Suprapubic skin (tissue), 4 donors: Measurements from ENCODE around the gene NANOGP8. TPM values are rescaled to one million over a fixed set of nuclear protein-coding genes. Genes with fewer than 3 reads are reported as not detected.
"Not testable (repeated sequence)": the region's sequence is repeated elsewhere in the genome, so short reads cannot be mapped to it uniquely, and the experiment has no call there.

Source experiments
- DNase-seq, 2 donors: peaks; one replicate each; pipeline ENCODE4 v3.0.0-alpha.2; 2019; ENCODE audit warnings: low spot score in 2 of 2
- H3K27ac ChIP-seq: fragments of 200-600 bp; sonication (generic); one replicate; pipeline ENCODE4 v1.5.1; 2019
- H3K27me3 ChIP-seq: fragments of 200-600 bp; sonication (generic); one replicate; pipeline ENCODE4 v1.5.1; 2019
- H3K36me3 ChIP-seq: fragments of 200-600 bp; sonication (generic); one replicate; pipeline ENCODE4 v1.5.1; 2019
- H3K4me1 ChIP-seq: fragments of 200-600 bp; sonication (generic); one replicate; pipeline ENCODE4 v1.5.1; 2019
- H3K4me3 ChIP-seq: fragments of 200-600 bp; sonication (generic); one replicate; pipeline ENCODE4 v1.5.1; 2019; ENCODE audit warnings: mild to moderate bottlenecking
- H3K9me3 ChIP-seq: fragments of 200-600 bp; sonication (generic); one replicate; pipeline ENCODE4 v1.5.1; 2019
- CTCF ChIP-seq, 2 donors: fragments of 200-600 bp in 1 of 2; fragments of 450-650 bp in 1 of 2; sonication (generic) in 1 of 2; IDR thresholded peaks; one replicate each; pipeline ENCODE4 v1.5.1; 2016 to 2019; ENCODE audit warnings: antibody characterized with exemption in 2 of 2, mild to moderate bottlenecking in 1 of 2, moderate library complexity in 1 of 2
- EP300 ChIP-seq: sonication (generic); formaldehyde crosslinking; IDR thresholded peaks from one replicate; pipeline ENCODE4 v1.6.1; 2017; ENCODE audit warnings: antibody characterized with exemption
- POLR2A ChIP-seq, 2 donors: fragments of 450-650 bp; IDR thresholded peaks; one replicate each; pipeline ENCODE4 v1.6.1; 2017; ENCODE audit warnings: antibody characterized with exemption in 2 of 2, mild to moderate bottlenecking in 2 of 2, moderate library complexity in 2 of 2
- POLR2AphosphoS5 ChIP-seq, 3 donors: sonication (generic); formaldehyde crosslinking; IDR thresholded peaks; one replicate each; pipeline ENCODE4 v1.6.1; 2017; ENCODE audit warnings: antibody characterized with exemption in 3 of 3
- WGBS: methylation state at CpG from one replicate; pipeline ENCODE4 v1.1.5; 2018; 5-methylcytosine and 5-hydroxymethylcytosine counted together
- total RNA-seq, 4 donors: library from RNA; depleted of rRNA; stranded (reverse); fragments of >200 nt; gene quantifications; one replicate each; pipeline ENCODE4 v1.1.0, GENCODE V29; 2016

NANOGP8 gene
- 1 to 10 TPM in 2 of 4 donors, under 1 TPM in 1, not detected in 1; 0.79 to 5.9 (median 2.1) TPM for total RNA-seq

GRCh38 chr15:35085176-35085919 is at the start of gene NANOGP8:
TSS of gene NANOGP8 (minus strand) at chr15:35085295. CDS start at chr15:35085110, 185 bp downstream.
- 77% methylated on average over 8 of the region's 8 CpGs for WGBS

GRCh38 chr15:35134299-35134698 is 49.2 kb upstream of the NANOGP8 start:
- TF ChIP-seq POLR2A (IDR thresholded peaks at IDR 0.05) (no peak), EP300 (no peak), CTCF (IDR thresholded peaks at IDR 0.05) (no peak), POLR2AphosphoS5 (IDR thresholded peaks at IDR 0.05) (no peak)
- H3K27ac ChIP-seq = no peak overlapping the region
- H3K4me1 ChIP-seq = no peaks in the 10 kb centered on the region
- WGBS = 90% methylated on average over 1 of the region's 1 CpG
- DNase-seq = no peak
- H3K36me3 ChIP-seq = no peaks in the 10 kb centered on the region
- no peak overlapping the region for H3K4me3 ChIP-seq
- no peaks in the 10 kb centered on the region for H3K9me3 ChIP-seq
- no peaks in the 10 kb centered on the region for H3K27me3 ChIP-seq

More at GRCh38 chr15:35085176-35085919, at the start of gene NANOGP8:
- not testable (repeated sequence) for H3K36me3 ChIP-seq, H3K27ac ChIP-seq, H3K27me3 ChIP-seq, DNase-seq, H3K9me3 ChIP-seq, H3K4me3 ChIP-seq, H3K4me1 ChIP-seq

- 69% methylated on average over 1 of the region's 1 CpG for WGBS
Measured at GRCh38 chr15:35130245-35130644, 45.1 kb upstream of the NANOGP8 start.

GRCh38 chr15:35129361-35129760 is 44.3 kb upstream of the NANOGP8 start:
- no peak for DNase-seq
- no peaks in the 10 kb centered on the region for H3K9me3 ChIP-seq
- H3K4me1 ChIP-seq = no peaks in the 10 kb centered on the region
- WGBS = 93% methylated on average over 4 of the region's 4 CpGs
- H3K27me3 ChIP-seq = no peaks in the 10 kb centered on the region
- H3K36me3 ChIP-seq = no peaks in the 10 kb centered on the region
- no peak for TF ChIP-seq EP300
- H3K4me3 ChIP-seq = no peak overlapping the region
- H3K27ac ChIP-seq = no peak overlapping the region

More at GRCh38 chr15:35130245-35130644, 45.1 kb upstream of the NANOGP8 start:
- Histone ChIP-seq H3K27me3 (no peaks in the 10 kb centered on the region), H3K4me3 (no peak overlapping the region), H3K27ac (no peak overlapping the region), H3K9me3 (no peaks in the 10 kb centered on the region), H3K36me3 (no peaks in the 10 kb centered on the region), H3K4me1 (no peaks in the 10 kb centered on the region)
- no peak for DNase-seq
- no peak for TF ChIP-seq POLR2AphosphoS5 (IDR thresholded peaks at IDR 0.05)
- TF ChIP-seq EP300 = no peak
- no peak for TF ChIP-seq CTCF (IDR thresholded peaks at IDR 0.05)
- no peak for TF ChIP-seq POLR2A (IDR thresholded peaks at IDR 0.05)

GRCh38 chr15:35127717-35128116 is 42.6 kb upstream of the NANOGP8 start:
- no peak for TF ChIP-seq CTCF (IDR thresholded peaks at IDR 0.05)
- no peak for TF ChIP-seq POLR2A (IDR thresholded peaks at IDR 0.05)
- no peak for TF ChIP-seq POLR2AphosphoS5 (IDR thresholded peaks at IDR 0.05)
- no peak for TF ChIP-seq EP300
- Histone ChIP-seq H3K27ac (no peak overlapping the region), H3K4me1 (no peaks in the 10 kb centered on the region), H3K9me3 (no peaks in the 10 kb centered on the region), H3K4me3 (no peak overlapping the region), H3K27me3 (no peaks in the 10 kb centered on the region), H3K36me3 (no peaks in the 10 kb centered on the region)
- WGBS = 82% methylated on average over 1 of the region's 1 CpG
- DNase-seq = no peak

GRCh38 chr15:35126236-35126635 is 41.1 kb upstream of the NANOGP8 start:
- Histone ChIP-seq H3K4me1 (no peaks in the 10 kb centered on the region), H3K4me3 (no peak overlapping the region), H3K27me3 (no peaks in the 10 kb centered on the region), H3K27ac (no peak overlapping the region), H3K9me3 (no peaks in the 10 kb centered on the region), H3K36me3 (no peaks in the 10 kb centered on the region)
- TF ChIP-seq CTCF (IDR thresholded peaks at IDR 0.05) (no peak), POLR2AphosphoS5 (IDR thresholded peaks at IDR 0.05) (no peak), POLR2A (IDR thresholded peaks at IDR 0.05) (no peak), EP300 (no peak)
- 69% methylated on average over 1 of the region's 1 CpG for WGBS
- no peak for DNase-seq
